HG02571 (cell line): ENCODE data around the gene USP6NL.

ENCODE experiments used
- ATAC-seq: cut with Tn5 transposase; IDR thresholded peaks from one replicate; pipeline ENCODE4 v1.9.1; 2021; ENCODE audit warnings: mild to moderate bottlenecking, moderate library complexity; ENCODE audit not compliant: unreplicated experiment

Gene USP6NL

GRCh38 chr10:11617233-11617632, 5.8 kb upstream of the USP6NL start:
- ATAC-seq: no peak

- ATAC-seq: no peak
Observed at GRCh38 chr10:11616021-11616420, 4.6 kb upstream of the USP6NL start.

GRCh38 chr10:11615396-11615795, 3.9 kb upstream of the USP6NL start:
- no peak for ATAC-seq

GRCh38 chr10:11612021-11613001, 861 bp upstream of the USP6NL start:
- no peak for ATAC-seq

GRCh38 chr10:11610826-11611247, 613 bp downstream of the USP6NL start:
- peak; percentile 31 for ATAC-seq

GRCh38 chr10:11610166-11610825, 1.2 kb downstream of the USP6NL start:
- no peak for ATAC-seq

GRCh38 chr10:11609492-11610093, 1.9 kb downstream of the USP6NL start:
- no peak for ATAC-seq

- no peak for ATAC-seq
Observed at GRCh38 chr10:11609052-11609451, 2.4 kb downstream of the USP6NL start.

- ATAC-seq: no peak
Observed at GRCh38 chr10:11608159-11609013, 3.1 kb downstream of the USP6NL start.

GRCh38 chr10:11605807-11606408, 5.5 kb downstream of the USP6NL start:
- no peak for ATAC-seq

GRCh38 chr10:11604865-11605650, 6.4 kb downstream of the USP6NL start:
- ATAC-seq: no peak

GRCh38 chr10:11603741-11604140, 7.7 kb downstream of the USP6NL start:
- ATAC-seq: no peak

- no peak for ATAC-seq
Observed at GRCh38 chr10:11602919-11603523, 8.4 kb downstream of the USP6NL start.

GRCh38 chr10:11602358-11602757, 9.1 kb downstream of the USP6NL start:
- ATAC-seq: no peak

GRCh38 chr10:11601670-11602069, 9.8 kb downstream of the USP6NL start:
- ATAC-seq: no peak

- no peak for ATAC-seq
Observed at GRCh38 chr10:11600280-11600679, 11.2 kb downstream of the USP6NL start.

GRCh38 chr10:11598712-11599397, 12.6 kb downstream of the USP6NL start:
- ATAC-seq: no peak

GRCh38 chr10:11597470-11597869, 14.0 kb downstream of the USP6NL start:
- ATAC-seq: no peak

GRCh38 chr10:11595395-11595692, 16.1 kb downstream of the USP6NL start:
- no peak for ATAC-seq
